ENCODE data around the gene MOSMO. TPM values are rescaled to one million over a fixed set of nuclear protein-coding genes. Genes with fewer than 3 reads are reported as not detected.

The MOSMO gene
- total and polyA plus RNA-seq, 9 of the 15 experiments (the other 6 are each of a cell fraction or from before 2014, with no cell fraction given): 1.9 to 13.3 (median 7.7) TPM

- Histone ChIP-seq H2AFZ (ENCODE audit: low read depth, low read length) (no peak overlapping the region), H3K27ac (ENCODE audit: extremely low read depth, low read depth, low read length) (no peak overlapping the region), H3K9me1 (ENCODE audit: control insufficient read depth, insufficient read depth, low read length) (no peaks in the 10 kb centered on the region), H3K9me3 (replicated peaks; ENCODE audit: control insufficient read depth, insufficient read depth, low read depth, low read length) (no peaks in the 10 kb centered on the region), H3K9ac (ENCODE audit: insufficient read depth in 1 of 2, low read depth in 2 of 2, low read length in 2 of 2) (no peak overlapping the region), H3K4me3 (no peak overlapping the region), H3K4me2 (ENCODE audit: insufficient read depth, low read length) (no peak overlapping the region), H3K27me3 (ENCODE audit: control insufficient read depth in 2 of 2, insufficient read depth in 2 of 2, low read length in 2 of 2) (peaks cover 7 to 11% of the 10 kb centered on the region in 2 experiments; a peak in 3 of 5 replicates), H4K20me1 (replicated peaks; ENCODE audit: control insufficient read depth, insufficient read depth, low read length) (0 out of 2 replicates have a peak, but pooled peaks cover 3% of the 10 kb centered on the region), H3K36me3 (ENCODE audit: control insufficient read depth, insufficient read depth, low read length) (no peaks in the 10 kb centered on the region), H3K4me1 (replicated peaks in 1 of 2; ENCODE audit: control insufficient read depth in 2 of 2, insufficient read depth in 2 of 2, low read length in 2 of 2) (no peaks in the 10 kb centered on the region), H3K79me2 (ENCODE audit: control insufficient read depth, insufficient read depth, low read length) (no peaks in the 10 kb centered on the region)
- intact Hi-C loops (cut with micrococcal nuclease): no loop called here
- ATAC-seq: no peak
- in situ Hi-C loops (cut with MboI): loop anchor here (25.0 kb wide), 1 partner anchor 291 kb away; no protein-coding TSS in a partner anchor
- WGBS (ENCODE audit: insufficient coverage, low coverage, missing lambda C conversion rate): 6% methylated on average over 1 of the region's 1 CpG
- FAIRE-seq: no peak
- CTCF ChIA-PET (ENCODE audit: low intra/inter-chr PET ratio): no interaction called here
- POLR2A ChIA-PET: no interaction called here
- DNase-seq (ENCODE audit: extremely low read depth in 1 of 4, low spot score in 3 of 4): no peak
- BruUV-seq (replicated peaks): no TSS peak
- no peak for TF ChIP-seq HDAC1 (IDR thresholded peaks at IDR 0.05)
- TF ChIP-seq HNRNPK (IDR thresholded peaks at IDR 0.05; ENCODE audit: low read depth, low read length, poor library complexity, severe bottlenecking): no peak
- no peak for TF ChIP-seq ASH1L (IDR thresholded peaks at IDR 0.05; ENCODE audit: borderline replicate concordance, low read depth, partially characterized antibody)
- no peak for TF ChIP-seq SRSF3 (IDR thresholded peaks at IDR 0.05; ENCODE audit: insufficient read depth, low read length)
- TF ChIP-seq ZBTB7A (IDR thresholded peaks at IDR 0.05; ENCODE audit: borderline replicate concordance, control insufficient read depth, low read depth, low read length): no peak
- TF ChIP-seq PHB2 (IDR thresholded peaks at IDR 0.05; ENCODE audit: low read depth): no peak
- no peak for TF ChIP-seq CREBBP (IDR thresholded peaks at IDR 0.05; ENCODE audit: low read depth, low read length)
- TF ChIP-seq, protein P1, sequence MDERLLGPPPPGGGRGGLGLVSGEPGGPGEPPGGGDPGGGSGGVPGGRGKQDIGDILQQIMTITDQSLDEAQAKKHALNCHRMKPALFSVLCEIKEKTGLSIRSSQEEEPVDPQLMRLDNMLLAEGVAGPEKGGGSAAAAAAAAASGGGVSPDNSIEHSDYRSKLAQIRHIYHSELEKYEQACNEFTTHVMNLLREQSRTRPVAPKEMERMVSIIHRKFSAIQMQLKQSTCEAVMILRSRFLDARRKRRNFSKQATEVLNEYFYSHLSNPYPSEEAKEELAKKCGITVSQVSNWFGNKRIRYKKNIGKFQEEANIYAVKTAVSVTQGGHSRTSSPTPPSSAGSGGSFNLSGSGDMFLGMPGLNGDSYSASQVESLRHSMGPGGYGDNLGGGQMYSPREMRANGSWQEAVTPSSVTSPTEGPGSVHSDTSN (CRISPR knock-in tag; IDR thresholded peaks at IDR 0.05; ENCODE audit: low read depth): no peak
- TF ChIP-seq, protein P1 (tag; conservative IDR thresholded peaks at IDR 0.05; ENCODE audit: low read depth): no peak
- no peak for TF ChIP-seq DLX4 (CRISPR knock-in tag; IDR thresholded peaks at IDR 0.05)
- no peak for TF ChIP-seq PKNOX1 (IDR thresholded peaks at IDR 0.05)
- TF ChIP-seq ZNF347 (CRISPR knock-in tag; IDR thresholded peaks at IDR 0.05; ENCODE audit: low read depth): no peak
- no peak for TF ChIP-seq ZNF696 (CRISPR knock-in tag; conservative IDR thresholded peaks at IDR 0.05)
- no peak for TF ChIP-seq KLF10 (CRISPR knock-in tag; IDR thresholded peaks at IDR 0.05)
- no peak for TF ChIP-seq RBM25 (IDR thresholded peaks at IDR 0.05; ENCODE audit: low read depth, low read length, severe bottlenecking)
- no peak for TF ChIP-seq HDAC6 (IDR thresholded peaks at IDR 0.05; ENCODE audit: low read depth, low read length)
- TF ChIP-seq HMBOX1 (IDR thresholded peaks at IDR 0.05): no peak
- TF ChIP-seq ELF1 (tag; IDR thresholded peaks at IDR 0.05): no peak
These were observed 95.5 kb downstream of the MOSMO start for GRCh38 chr16:22103441-22103840.
